Measurements from ENCODE around the gene C1orf50.

C1orf50 gene

DNA sequence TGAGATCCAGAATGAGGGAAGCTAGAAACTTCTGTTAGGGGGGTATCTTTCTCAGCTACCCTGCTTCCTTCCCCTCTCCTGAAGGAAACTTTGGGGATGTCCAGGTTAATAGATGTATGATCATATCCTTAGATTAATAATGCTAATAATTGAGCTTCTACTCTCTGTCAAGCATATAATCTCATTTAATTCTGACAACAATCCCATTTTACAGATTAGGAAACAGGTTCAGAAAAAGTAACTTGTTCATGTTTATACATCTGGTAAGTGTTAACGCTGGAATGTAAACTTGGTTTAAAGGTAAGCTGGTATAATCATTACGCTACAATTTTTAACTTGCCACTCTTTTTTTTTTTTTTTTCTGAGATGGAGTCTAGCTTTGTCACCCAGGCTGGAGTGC is 16.0 kb downstream of the C1orf50 start:
- TF ChIP-seq, protein P1, sequence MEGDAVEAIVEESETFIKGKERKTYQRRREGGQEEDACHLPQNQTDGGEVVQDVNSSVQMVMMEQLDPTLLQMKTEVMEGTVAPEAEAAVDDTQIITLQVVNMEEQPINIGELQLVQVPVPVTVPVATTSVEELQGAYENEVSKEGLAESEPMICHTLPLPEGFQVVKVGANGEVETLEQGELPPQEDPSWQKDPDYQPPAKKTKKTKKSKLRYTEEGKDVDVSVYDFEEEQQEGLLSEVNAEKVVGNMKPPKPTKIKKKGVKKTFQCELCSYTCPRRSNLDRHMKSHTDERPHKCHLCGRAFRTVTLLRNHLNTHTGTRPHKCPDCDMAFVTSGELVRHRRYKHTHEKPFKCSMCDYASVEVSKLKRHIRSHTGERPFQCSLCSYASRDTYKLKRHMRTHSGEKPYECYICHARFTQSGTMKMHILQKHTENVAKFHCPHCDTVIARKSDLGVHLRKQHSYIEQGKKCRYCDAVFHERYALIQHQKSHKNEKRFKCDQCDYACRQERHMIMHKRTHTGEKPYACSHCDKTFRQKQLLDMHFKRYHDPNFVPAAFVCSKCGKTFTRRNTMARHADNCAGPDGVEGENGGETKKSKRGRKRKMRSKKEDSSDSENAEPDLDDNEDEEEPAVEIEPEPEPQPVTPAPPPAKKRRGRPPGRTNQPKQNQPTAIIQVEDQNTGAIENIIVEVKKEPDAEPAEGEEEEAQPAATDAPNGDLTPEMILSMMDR (IDR thresholded peaks at IDR 0.05; ENCODE audit: control insufficient read depth, extremely low read depth, insufficient read depth), result no peak
- DNase-seq (ENCODE audit: low read depth), result no peak
- no peak overlapping the region for H3K4me3 ChIP-seq (ENCODE audit: low read depth, low read length)

DNA sequence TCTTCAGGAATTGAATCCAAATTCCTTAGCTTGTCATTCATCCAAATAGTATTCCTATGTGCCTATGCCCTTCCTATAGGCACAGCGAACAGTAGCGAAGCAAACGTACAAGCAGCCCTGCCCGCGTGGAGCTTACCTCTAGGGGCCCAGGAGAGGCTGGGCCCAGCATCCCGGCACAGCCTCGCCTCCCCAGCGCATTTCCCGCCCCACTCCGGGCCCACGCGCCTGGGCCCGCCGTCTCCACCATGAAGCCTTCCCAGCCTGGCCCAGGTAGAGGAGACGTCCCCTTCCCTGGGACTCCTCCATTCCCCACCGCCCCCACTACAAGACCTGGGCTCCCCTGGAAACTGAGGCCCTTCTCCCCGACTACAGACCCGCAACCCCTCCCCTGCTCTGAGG is 17.5 kb downstream of the C1orf50 start:
- H3K4me3 ChIP-seq (ENCODE audit: low read depth, low read length), result no peak overlapping the region
- no peak for DNase-seq (ENCODE audit: low read depth)
- TF ChIP-seq, protein P1 (IDR thresholded peaks at IDR 0.05; ENCODE audit: control insufficient read depth, extremely low read depth, insufficient read depth), result no peak

GRCh38 chr1:42784946-42785693 is 18.1 kb downstream of the C1orf50 start, which contains the start of gene TMEM269:
TSS of gene TMEM269 (plus strand) at chr1:42784991. CDS start at chr1:42789894, 4,903 bp downstream.
- TF ChIP-seq, protein P1 (IDR thresholded peaks at IDR 0.05; ENCODE audit: control insufficient read depth, extremely low read depth, insufficient read depth), result no peak
- no peak for DNase-seq (ENCODE audit: low read depth)
- H3K4me3 ChIP-seq (ENCODE audit: low read depth, low read length), result no peak within 1 kb of the TSS

DNA sequence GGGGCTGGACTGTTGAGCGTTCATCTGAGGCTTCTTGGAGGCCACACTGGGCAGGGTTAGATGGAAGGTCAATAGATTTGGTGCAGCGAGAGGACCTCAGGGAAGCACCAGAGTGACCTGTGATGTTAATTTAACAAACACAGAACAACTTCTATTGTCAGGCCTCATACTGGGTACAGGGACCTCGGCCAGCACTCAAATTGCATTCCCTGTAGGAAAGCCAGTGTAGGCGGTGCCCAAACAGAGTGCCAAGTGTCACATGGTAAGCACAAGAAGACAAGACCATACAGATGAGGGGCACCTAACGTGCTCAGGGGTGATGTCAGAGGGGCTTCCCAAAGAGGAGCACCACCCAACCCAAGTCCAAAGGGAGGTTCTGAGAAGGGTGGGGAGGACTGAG is 19.0 kb downstream of the C1orf50 start:
- DNase-seq (ENCODE audit: low read depth), result no peak
- no peak overlapping the region for H3K4me3 ChIP-seq (ENCODE audit: low read depth, low read length)
- TF ChIP-seq, protein P1 (IDR thresholded peaks at IDR 0.05; ENCODE audit: control insufficient read depth, extremely low read depth, insufficient read depth), result no peak

GRCh38 chr1:42788021-42788420 is 21.0 kb downstream of the C1orf50 start:
- DNase-seq (ENCODE audit: low read depth), result no peak
- no peak overlapping the region for H3K4me3 ChIP-seq (ENCODE audit: low read depth, low read length)
- TF ChIP-seq, protein P1 (IDR thresholded peaks at IDR 0.05; ENCODE audit: control insufficient read depth, extremely low read depth, insufficient read depth), result no peak

GRCh38 chr1:42793824-42794223 is 26.8 kb downstream of the C1orf50 start:
- TF ChIP-seq, protein P1 (IDR thresholded peaks at IDR 0.05; ENCODE audit: control insufficient read depth, extremely low read depth, insufficient read depth), result no peak
- no peak for DNase-seq (ENCODE audit: low read depth)
- no peak overlapping the region for H3K4me3 ChIP-seq (ENCODE audit: low read depth, low read length)

DNA sequence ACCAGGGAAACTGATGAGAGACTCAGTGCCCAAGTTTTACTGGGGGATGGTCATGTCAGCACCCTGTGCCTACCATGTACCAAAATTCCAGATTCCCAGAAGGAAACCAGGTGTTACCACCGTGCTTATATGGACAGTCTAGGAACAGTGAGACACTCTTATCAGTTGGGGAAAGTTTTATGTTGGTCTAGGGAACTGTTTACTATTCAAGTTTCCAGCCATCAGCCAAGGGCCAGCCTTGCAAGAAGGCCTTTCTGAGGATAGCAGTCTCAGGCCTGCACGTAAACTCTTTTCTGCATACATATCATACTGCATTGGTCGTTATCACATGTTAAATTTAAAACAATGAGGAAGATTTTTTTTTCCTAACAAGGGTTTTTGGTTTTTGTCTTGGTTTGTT is 30.4 kb downstream of the C1orf50 start:
- TF ChIP-seq, protein P1 (IDR thresholded peaks at IDR 0.05; ENCODE audit: control insufficient read depth, extremely low read depth, insufficient read depth), result no peak
- DNase-seq (ENCODE audit: low read depth), result no peak
- no peak overlapping the region for H3K4me3 ChIP-seq (ENCODE audit: low read depth, low read length)
